Middle frontal gyrus (tissue), 1 donor: ENCODE data around the gene ARHGEF28.

Experiments used
- DNase-seq: peaks from one replicate; pipeline ENCODE4 v3.0.0-alpha.2; 2015; ENCODE audit warnings: low spot score; ENCODE audit errors: extremely low spot score

ARHGEF28 gene

DNA sequence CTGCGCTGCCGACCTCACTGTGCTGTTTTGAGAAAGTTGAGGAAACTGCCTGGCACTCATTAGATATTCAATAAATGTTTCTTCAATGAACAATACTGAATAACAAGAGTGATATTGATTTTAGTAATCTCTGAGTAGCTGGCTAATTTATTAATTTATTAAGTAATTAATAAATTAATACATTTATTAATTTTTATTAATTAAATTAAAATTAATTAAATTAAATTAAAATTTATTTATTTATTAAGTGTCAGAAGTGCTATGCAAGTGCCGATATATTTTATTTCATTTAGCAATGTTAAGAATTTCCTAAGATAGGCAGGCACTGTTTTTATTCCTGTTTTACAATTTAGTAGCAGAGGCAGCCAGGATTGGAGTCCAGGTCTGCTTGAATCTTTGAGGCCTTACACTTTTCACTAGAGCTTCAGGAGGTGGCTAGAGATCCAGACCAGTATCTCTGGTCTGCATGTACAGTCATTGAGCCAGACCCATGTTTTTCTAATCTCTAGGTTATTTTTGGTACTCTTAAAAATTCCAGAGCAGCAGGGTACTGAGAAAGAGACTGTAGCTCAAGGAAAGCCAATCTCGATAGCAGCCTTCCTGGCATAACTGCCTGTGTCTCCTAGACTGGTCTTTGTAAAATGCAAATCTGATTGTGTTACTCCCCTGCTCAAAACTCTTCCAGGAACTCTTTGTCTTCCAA is 109.2 kb downstream of the ARHGEF28 start:
- DNase-seq, result no peak

DNA sequence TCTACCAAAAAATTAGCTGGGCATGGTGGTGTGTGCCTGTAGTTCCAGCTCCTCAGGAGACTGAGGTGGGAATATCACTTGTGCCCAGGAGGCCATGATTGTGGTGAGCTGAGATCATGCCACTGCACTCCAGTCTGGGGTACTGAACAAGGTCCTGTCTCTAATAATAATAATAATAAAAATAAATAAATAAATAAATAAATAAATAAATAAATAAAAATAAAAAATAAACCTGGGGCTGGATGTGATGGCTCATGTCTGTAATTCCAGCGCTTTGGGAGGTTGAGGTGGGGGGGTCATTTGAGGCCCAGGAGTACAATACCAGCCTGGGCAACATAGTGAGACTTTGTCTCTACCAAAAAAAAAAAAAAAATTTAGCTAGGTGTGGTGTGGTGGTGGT is 113.7 kb downstream of the ARHGEF28 start:
- DNase-seq, result no peak

DNA sequence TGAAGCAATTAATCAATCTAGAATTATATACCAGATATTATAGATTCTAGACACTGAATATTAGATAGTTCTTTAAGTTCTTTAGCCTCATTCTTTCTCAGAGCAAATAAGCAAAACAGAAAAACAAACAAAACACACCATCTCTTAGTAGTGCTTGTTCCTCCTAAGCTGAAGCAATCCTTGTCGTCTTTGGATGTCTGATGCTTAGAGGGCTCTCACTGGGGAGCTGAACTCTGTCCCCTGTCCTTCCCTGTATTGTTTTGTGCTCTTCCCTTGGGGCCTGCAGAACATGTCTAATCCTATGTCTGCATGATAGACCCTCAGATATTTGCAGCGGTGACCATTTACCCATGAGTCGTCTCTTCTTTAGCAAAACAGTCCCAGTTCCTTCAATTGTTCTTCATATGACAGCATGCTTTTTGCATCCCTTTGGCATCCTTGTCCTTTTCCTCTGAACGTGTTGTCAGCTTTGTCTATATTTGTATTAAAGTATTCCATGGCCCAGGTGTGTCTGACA is 114.3 kb downstream of the ARHGEF28 start:
- DNase-seq, result no peak

DNA sequence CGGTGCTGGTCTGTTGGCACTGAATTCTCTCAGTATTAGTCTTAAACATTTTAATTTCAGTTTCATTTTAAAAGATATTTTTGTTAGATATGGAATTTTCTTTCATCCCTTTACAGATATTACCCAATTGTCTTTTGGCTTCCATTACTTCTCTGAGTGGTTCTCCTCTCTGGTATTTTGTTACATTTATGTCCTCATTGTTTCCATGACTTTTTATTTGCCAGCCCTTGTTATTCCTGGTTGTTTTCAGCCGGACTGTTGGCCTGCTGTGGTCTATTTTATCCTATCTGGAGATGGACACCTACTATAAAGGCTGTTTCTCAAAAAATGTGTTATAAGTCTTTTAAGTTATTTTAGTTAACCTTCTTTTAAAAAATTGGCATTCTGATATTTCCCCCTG is 117.2 kb downstream of the ARHGEF28 start:
- DNase-seq, result no peak

DNA sequence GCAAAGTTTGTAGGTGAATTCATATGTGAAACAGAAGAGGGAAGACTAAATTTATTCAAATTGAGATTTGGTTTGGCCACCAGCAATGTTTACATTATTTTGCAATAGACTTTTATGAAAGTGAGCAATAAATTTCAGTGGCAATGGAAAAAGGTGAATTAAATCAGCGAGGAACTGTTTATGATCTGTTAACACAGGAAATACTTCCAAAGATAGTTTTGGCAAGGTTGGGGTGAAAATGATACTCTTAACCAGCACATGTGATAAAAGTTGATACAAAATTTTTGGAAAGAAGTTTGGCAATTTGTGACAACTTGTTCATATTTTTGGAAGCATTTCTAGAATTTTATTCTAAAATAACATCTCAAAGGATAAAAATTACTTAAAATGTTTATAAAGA is 119.8 kb downstream of the ARHGEF28 start:
- no peak for DNase-seq

DNA sequence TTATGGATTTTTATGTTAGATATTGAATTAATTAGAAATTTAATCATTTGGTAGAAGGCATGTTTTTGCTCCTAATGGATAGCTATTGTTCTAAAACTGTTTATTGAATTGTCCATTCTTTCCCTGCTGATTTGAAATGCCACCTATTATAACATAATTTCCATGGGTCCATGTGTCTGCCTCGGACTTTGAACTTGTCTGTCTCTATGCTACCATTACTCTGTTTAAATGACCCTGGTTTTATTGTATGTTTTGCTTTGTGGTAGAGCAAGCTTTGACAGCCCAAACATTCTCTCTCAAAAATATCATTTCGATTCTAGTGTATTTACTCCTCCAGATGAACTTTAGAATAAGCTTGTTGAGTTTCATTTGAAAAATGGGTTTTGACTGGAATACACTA is 120.6 kb downstream of the ARHGEF28 start:
- no peak for DNase-seq

DNA sequence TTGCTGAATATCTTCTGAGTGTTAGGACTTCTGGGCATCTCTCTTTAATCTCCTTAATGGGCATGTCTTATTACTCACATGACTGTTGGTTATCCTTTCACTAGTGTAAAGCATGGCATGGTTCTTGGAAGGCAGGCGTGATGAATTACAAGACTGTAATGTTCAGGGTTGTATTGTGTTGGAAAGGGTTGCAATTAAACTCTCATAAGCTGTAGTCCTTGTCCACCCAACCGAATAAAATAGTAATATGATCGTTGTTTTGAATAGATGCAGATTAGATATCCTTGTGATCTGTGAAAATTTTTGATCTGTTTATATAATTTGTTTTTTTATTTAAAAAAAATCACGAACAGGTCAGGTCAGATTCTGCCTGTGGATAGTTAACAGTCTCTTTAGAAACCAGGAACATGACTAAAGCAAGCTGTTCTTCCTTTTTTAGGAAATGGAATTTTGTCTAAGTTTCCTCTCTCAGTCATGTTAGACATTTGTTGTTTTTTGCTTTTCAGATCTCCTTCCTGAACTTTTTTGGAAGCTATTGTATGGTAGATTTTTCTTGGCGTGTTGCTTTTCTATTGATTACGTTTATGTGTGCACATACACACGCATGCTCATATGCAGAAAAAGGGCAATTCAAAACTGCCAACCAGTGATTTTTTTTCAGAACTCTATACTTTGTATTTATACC is 121.8 kb downstream of the ARHGEF28 start:
- DNase-seq, result no peak

DNA sequence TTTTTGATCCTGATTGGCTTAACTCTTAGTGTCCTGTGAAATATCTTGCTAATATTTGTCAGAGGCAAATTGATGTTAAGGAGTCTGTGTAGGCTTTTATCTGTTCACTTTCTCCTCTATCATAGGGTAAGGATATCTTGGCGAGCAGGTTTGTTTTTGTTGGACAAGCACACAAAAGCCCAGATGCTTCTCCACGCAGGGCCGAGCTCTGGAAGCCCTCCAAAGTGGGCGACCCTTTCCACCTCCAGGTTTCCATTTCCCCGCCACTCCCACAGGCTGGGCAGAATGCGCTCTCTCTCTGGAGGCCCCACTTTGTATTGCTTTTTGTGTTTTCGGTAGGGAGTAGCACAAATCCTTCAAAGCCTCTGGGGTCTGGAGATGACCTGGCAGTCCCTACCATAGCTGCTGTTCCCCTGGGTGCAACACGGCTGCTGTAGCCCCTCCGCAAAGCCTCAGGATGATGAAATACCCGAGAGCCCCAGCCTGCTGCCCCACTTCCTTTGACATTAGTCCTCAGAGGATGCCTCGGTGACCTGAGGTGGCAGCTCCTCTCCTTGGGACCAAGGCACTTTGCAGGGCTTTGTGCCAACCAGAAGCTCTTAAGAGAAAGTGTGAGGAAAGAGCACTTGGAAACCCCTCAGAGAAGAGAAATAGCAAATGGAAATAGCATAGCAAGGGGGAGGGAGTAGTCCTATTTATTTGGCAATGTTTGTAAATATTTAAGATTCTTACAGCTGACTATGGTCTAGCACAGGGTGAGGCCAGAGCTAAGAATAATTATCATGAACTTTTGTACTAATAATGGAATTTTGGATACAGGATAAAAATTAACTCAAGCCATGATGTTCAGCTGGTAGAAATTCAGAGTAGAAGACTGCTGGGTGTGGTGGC is 122.8 kb downstream of the ARHGEF28 start:
- DNase-seq, result no peak

DNA sequence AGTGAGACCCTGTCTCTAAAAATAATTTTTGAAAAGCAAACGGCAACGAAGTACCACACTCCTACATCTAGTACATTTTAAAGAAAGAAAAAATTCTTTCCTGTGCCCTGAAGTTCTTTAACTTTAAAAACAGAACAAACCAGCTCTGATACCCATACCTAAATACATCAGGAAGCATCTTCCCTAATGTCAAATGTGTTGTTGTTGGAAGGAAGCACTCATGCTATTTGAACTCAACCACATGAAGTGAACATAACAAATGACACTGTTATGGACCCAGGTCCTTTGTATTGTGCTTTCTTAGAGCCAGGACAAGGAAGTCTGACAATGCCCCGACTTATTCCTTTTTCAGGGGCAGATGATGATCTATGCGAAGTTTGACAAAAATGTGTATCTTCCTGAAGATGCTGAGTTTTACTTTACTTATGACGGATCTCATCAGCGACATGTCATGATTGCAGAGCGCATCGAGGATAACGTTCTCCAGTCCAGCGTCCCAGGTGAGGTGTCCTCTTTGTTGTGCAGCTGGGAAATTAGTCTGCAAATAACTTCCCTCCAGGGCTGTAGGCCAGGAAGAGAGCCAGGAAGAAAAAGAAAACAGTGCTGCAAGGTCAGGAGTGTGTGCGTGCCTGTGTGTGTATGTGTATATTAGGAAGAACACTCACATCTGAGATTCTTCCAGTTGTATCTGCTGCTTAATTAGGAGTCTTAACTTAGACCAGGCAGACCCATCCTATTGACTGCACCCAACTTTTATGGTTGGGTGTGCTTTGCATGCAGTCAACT is 123.7 kb downstream of the ARHGEF28 start:
- DNase-seq, result no peak

DNA sequence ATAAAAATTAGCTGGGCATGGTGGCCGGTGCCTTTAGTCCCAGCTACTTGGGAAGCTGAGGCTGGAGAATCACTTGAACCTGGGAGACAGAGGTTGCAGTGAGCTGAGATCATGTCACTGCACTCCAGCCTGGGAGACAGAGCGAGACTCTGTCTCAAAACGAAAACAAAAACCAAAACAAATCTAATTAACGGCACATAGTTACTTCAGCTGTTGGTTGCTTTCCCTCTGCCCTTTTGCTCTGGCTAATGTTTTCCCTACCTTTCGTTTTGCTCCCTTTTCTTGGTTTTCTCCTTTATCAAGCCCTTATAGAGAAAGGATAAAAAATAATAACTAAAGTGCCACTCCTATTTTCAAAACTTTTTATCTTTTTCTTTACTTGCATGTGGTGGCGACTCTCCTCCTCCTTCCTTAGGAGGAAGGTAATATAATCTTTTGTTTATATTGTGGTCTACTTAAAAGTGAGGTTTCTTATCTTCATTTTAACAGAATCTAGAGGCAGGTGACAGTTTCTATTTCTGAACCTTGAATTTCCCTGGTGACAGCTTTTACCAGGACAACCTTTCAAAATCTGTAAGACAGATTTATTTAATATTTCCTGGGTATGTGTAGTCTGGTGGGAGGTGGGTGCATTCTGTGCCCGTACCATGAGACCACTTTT is 125.4 kb downstream of the ARHGEF28 start:
- DNase-seq, result no peak

DNA sequence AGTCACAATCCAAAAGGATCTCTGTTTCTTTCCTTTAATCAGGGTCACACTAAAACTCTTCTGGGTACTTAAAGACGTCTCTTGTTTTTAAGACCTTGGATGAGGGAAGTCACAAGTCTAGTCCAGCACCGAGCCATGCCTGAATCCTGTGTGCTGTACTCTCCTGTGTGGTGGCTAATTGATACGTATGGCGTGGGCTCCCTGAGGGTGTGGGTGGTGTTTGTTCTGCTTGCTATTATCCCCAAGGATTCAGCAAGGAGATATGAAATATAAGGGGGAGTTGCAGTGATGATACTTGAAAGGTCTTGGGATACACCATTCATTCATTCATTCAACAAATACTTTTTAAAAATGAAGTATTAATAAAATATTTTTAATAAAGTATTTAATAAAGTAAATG is 128.3 kb downstream of the ARHGEF28 start:
- no peak for DNase-seq

DNA sequence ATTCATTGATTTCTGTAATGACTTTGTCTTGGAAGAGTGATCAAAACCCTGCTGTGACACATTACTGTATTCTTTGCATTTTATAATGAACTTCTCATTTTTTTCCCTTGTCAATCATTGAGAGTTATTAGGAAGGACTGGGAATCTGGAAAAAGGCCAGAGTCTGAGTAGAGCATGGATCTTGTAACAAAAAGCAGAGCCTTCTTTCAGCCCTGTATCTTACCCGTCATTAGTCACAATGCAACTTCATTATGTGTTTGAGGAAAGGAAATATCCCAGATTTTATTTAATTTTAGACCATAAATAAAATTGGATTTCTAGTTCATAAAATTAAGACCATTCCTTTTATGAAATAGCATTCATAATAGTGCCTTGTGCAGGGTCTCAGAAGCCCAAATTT is 131.4 kb downstream of the ARHGEF28 start:
- DNase-seq, result no peak

DNA sequence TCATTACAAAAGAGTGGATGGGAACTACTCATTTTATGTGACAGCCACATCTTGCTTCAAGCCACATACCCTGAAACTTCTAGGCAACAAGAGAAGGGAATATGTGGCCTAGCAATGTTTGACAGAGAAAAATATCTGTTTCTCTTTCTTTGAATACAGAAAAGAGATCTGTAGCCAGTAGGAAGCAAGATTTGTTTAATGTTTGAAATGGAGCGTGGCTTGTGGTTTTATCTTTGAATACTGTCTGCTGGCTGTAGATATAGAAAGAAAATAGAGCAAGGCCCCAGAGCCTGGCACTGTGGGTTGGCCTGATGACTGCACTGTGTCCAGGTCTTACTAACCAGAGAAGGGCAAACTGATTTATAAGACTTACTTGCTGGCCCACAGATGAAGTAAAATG is 133.8 kb downstream of the ARHGEF28 start:
- no peak for DNase-seq

DNA sequence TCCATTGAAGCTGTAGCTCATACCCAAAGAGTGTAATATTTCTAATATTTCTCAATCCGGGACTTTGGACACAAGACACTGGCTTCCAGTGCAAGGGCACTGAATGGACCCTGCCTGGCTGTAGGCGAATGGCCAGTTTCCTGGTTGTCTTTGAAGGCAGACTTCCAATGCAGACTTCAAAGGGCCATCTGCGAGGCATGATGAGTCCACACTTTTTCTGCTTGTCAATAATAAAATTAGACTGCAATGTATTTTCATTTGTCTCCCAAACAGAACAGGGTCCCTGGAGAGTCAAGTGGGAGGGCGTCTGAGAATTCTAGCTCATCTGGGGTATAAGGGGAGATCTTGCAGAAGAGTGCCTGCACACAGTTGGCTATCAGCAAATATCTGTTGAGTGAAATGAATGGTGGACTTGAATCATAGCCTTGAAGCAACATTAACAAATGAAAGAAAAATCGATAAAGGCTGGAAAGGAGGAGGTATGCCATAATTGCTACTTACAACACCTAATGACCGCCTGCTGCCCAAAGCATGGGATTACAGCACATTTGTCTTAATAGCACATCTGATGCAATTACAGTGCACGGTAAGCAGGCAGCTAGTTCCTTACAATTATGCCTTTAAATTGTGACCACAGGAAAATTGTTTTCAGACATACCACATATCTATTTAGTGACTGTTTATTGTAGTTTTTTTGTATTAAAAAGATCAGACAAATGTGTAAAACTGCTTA is 137.5 kb downstream of the ARHGEF28 start:
- DNase-seq, result no peak

DNA sequence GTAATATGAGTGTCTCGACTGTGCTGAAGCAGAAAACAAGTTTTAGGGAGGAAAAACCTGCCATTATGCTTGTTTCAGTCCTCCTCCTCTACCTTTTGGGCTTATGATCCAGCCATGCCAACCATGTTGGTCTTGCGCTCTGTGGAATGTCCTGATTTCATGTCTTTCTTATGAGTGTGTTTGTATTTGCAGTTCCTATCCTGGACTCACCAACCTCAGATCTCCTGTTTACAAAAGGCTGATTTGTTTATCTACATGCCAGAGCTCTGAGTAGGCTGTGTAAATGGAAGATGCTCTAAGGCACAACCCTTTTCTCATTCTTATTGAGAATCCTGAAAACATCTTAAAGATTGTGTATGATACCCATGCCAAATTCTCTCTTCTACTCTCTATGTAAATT is 138.6 kb downstream of the ARHGEF28 start:
- DNase-seq, result no peak

DNA sequence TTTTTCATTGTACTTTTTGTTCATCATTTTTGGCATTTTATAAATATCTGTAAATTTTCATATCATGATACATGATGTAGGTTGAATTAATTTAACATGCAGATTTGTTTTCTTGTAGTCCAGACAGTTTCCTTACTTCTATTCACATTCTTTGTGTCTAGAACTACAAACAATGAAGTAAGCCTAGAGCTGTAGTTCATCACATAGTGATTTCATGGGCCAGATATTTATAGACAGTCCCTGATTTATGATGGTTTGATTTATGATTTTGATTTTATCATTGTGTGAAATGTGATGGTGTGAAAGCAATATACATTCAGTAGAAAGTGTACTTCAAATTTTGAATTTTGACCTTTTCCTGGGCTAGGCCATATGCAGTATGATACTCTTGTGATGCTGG is 139.0 kb downstream of the ARHGEF28 start:
- no peak for DNase-seq

DNA sequence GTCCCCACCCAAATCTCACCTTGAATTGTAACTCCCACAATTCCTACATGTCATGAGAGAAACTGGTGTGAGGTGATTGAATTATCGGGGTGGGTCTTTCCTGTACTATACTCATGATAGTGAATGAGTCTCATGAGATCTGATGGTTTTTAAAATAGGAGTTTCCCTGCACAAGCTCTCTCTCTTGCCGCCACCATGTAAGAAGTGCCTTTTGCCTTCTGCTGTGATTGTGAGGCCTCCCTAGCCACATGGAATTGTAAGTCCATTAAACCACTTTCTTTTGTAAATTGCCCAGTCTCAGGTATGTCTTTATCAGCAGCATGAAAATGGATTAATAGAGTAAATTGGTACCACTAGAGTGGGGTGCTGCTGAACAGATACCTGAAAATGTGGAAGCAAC is 140.9 kb downstream of the ARHGEF28 start:
- DNase-seq, result no peak

DNA sequence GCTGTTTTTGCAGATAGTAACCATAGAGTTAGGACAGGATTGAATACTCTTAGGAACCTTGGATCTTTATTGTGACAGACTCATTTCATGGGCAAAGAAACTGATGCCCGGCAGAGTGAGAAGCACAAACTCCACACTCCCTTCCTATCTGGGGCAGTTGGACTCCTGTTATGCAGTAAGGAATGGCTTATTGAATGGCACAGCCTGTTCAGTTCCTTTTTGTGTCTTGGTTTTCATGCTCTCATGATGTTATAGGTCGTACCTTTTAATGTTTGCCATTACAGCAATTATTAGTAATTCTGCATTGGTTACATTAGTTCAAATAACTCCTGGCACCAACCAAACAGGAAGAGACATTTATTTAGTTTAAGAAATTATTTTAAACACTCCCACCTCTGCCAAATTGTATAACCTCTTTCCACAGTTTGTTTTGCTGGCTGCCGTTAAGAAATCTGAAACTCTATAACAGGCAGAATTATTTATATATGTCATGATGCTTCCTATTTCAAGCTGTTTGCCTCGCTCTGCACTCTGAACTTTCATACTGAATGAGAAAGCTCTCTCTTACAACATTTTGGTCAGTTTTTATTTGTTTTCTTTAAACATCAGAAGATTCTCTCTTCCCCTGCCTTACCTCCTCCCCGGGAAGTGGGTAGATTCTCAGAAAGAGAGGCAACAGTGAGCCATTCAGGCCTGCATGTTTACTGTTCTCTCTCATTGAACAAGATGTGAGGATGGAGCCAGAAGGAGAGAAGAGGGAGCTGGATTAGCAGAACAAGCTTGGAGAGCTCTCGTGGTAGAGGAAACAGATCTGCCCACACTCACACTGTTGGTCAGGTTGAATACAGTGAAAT is 144.4 kb downstream of the ARHGEF28 start:
- no peak for DNase-seq

DNA sequence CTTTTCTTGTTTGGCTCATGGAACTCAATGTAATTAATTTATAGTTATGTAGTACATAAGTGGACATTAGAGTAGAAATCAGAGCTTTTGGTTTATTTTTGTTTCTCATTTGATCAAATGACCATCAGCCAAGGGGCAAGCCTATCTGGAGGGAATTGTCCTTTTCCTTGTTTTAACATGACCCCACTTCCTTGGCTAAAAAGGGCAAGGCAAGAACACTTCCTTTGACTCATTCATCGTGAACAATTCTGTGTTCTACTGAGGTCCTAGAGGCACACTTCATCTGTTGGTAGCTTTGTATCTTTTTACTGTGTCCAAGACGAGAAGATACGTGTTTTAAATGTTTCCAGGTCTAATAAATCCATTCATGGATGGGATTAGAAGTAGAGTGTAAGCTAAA is 148.9 kb downstream of the ARHGEF28 start:
- DNase-seq, result no peak
